Measurements from ENCODE around the gene TIAM2.

Gene TIAM2

DNA sequence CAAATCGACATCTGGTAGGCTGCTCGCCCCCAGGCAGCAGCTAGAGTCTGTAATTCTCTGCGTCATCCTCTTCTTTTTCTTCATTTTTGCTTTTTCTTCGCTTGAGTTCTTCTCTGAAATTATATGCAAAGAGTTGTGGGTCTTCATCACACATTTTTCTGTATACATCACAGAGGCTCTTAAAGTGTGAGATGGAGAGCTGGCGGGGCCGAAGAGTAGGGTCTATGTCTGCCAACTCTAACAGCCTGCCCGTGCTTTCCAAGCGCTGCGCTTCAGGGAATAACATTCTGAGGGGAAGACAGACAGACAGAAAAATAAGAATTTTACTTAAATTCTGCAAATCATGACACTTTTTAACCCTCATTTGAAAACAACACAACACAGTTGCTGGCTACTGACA lies 262.7 kb downstream of the TIAM2 start:
- DNase-seq (ENCODE audit: low read depth) = no peak
- H3K4me3 ChIP-seq (ENCODE audit: low read length) = no peak overlapping the region
- TF ChIP-seq, protein P1, sequence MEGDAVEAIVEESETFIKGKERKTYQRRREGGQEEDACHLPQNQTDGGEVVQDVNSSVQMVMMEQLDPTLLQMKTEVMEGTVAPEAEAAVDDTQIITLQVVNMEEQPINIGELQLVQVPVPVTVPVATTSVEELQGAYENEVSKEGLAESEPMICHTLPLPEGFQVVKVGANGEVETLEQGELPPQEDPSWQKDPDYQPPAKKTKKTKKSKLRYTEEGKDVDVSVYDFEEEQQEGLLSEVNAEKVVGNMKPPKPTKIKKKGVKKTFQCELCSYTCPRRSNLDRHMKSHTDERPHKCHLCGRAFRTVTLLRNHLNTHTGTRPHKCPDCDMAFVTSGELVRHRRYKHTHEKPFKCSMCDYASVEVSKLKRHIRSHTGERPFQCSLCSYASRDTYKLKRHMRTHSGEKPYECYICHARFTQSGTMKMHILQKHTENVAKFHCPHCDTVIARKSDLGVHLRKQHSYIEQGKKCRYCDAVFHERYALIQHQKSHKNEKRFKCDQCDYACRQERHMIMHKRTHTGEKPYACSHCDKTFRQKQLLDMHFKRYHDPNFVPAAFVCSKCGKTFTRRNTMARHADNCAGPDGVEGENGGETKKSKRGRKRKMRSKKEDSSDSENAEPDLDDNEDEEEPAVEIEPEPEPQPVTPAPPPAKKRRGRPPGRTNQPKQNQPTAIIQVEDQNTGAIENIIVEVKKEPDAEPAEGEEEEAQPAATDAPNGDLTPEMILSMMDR (conservative IDR thresholded peaks at IDR 0.05; ENCODE audit: low read length) = no peak

DNA sequence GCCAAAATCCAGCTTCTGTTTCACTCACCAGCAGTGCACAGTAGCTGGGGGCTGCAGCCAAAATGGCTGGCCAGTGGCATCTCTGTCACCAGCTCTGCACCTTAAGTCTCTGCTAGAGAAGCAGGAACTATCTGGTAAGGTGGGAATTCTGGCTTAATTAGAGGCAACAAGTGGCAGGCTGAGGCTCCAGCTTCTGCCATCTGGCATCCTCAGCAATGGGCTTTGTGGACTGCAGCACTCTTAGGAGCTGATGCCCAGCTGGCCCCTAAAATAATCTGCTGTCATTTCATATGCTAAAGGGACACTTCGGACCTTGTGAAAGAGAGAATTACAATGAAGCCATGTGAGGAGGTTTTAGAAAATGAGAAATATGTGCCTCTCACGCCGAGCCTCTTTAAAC lies 264.1 kb downstream of the TIAM2 start:
- TF ChIP-seq, protein P1 (conservative IDR thresholded peaks at IDR 0.05; ENCODE audit: low read length) = no peak
- no peak for DNase-seq (ENCODE audit: low read depth)
- H3K4me3 ChIP-seq (ENCODE audit: low read length) = no peak overlapping the region

DNA sequence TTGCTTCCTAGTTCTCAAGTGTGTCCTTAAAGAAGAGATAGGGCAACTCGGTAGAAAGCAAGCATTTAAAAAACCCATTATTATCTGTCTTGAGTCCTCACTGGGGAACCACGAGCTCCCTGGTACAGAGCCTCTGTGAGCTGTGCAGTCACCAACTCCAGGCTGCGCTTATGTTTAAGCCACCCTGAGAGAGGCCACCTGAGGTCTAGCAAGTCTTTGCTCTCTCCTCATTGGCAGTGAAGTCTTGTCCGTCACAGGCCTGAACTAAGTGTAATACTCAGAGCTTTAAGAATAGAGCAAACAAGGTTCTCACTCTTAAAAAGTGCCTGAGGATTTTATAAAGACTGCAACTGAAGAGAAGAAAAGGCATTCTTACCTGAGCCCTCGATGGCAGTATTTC lies 264.8 kb downstream of the TIAM2 start:
- no peak overlapping the region for H3K4me3 ChIP-seq (ENCODE audit: low read length)
- DNase-seq (ENCODE audit: low read depth) = no peak
- TF ChIP-seq, protein P1 (conservative IDR thresholded peaks at IDR 0.05; ENCODE audit: low read length) = no peak

DNA sequence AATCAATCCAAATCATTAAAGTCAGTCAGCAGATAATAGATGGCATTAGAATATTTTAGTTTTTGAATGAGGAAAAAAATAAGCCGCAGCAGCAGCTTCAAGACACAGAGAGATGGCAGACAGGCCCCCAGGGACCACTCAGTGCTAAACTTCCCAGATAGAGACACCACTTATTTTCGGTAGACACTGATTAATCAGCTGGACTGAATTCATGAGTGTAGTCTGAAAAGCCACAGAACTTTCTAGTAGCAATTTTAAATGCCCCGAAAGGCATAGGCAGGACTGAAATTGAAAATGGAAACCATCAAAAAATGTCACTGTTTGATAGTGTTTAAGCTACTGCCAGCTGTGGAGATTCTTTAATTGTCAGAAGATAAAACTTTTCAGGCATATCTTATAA lies 265.6 kb downstream of the TIAM2 start:
- no peak overlapping the region for H3K4me3 ChIP-seq (ENCODE audit: low read length)
- TF ChIP-seq, protein P1 (conservative IDR thresholded peaks at IDR 0.05; ENCODE audit: low read length) = no peak

GRCh38 chr6:155261111-155261900 lies 266.2 kb downstream of the TIAM2 start:
- TF ChIP-seq, protein P1 (conservative IDR thresholded peaks at IDR 0.05; ENCODE audit: low read length) = no peak
- no peak overlapping the region for H3K4me3 ChIP-seq (ENCODE audit: low read length)
- DNase-seq (ENCODE audit: low read depth) = no peak

More for the DNA sequence above, 265.6 kb downstream of the TIAM2 start:
- no peak for DNase-seq (ENCODE audit: low read depth)

GRCh38 chr6:155262655-155263054 lies 267.5 kb downstream of the TIAM2 start:
- TF ChIP-seq, protein P1 (conservative IDR thresholded peaks at IDR 0.05; ENCODE audit: low read length) = no peak
- H3K4me3 ChIP-seq (ENCODE audit: low read length) = no peak overlapping the region
- DNase-seq (ENCODE audit: low read depth) = no peak

DNA sequence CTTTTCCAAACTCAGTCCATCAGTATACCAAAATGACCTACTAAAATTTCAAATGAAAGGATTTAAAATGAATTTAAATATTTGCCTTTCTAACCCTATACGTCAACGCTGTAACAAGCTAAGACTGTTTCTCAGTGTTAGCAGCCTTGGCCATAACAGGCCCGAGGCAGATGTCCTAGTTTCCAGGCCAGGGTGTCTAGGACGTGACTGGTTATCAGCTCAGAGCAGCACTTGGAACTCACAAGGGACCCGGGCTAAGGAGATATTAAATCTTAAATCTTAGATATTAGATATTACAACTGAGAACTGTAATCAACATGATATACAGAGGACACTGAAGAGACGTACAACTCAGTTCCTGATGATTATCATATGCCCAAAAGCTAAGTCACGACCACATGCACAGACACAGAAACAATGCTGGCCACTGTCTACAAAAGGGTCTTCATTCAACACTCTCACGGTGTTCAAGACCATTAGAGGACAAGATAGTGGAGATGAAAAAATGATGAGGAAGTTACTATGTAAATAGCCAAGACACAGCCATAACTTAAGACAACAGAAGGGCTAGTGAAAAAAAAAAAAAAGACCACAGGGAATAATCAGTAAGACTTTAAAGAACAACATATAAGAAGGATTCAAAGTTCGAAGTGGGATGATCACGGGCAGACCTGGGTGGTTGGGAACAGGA lies 268.4 kb downstream of the TIAM2 start, which contains the start of gene CLDN20:
TSS of gene CLDN20 (plus strand) at position 641 of the 691 bp plus-strand sequence. CDS start 11,707 bp downstream, outside the sequence.
- no peak within 1 kb of the TSS for H3K4me3 ChIP-seq (ENCODE audit: low read length)
- DNase-seq (ENCODE audit: low read depth) = no peak
- TF ChIP-seq, protein P1 (conservative IDR thresholded peaks at IDR 0.05; ENCODE audit: low read length) = no peak
